Smooth muscle cell (in vitro differentiated cells): ENCODE data around the gene GPX4. TPM values are rescaled to one million over a fixed set of nuclear protein-coding genes. Genes with fewer than 3 reads are reported as not detected.

ENCODE experiments used
- DNase-seq: peaks from one replicate; lab custom pipeline; 2025; ENCODE audit not compliant: unreplicated experiment; lab: John Stamatoyannopoulos, UW
- H2AFZ ChIP-seq: fragments of 200-600 bp; sonication (generic); 2 replicates; pipeline ENCODE4 v1.6.0; 2016; ENCODE audit warnings: antibody characterized with exemption, low read depth, mild to moderate bottlenecking
- H3F3A ChIP-seq: fragments of 200-600 bp; sonication (generic); 2 replicates; pipeline ENCODE4 v1.6.0; 2017; ENCODE audit warnings: antibody characterized with exemption, low read depth
- H3K27ac ChIP-seq: fragments of 200-600 bp; sonication (generic); 2 replicates; pipeline ENCODE4 v1.5.1; 2016; ENCODE audit warnings: low read depth, mild to moderate bottlenecking
- H3K27me3 ChIP-seq: fragments of 200-600 bp; sonication (generic); 2 replicates; pipeline ENCODE4 v1.6.1; 2016; ENCODE audit warnings: low read depth, mild to moderate bottlenecking
- H3K36me3 ChIP-seq: fragments of 200-600 bp; sonication (generic); 2 replicates; pipeline ENCODE4 v1.5.1; 2016; ENCODE audit warnings: low read depth
- H3K4me1 ChIP-seq: fragments of 200-600 bp; sonication (generic); 2 replicates; pipeline ENCODE4 v1.5.1; 2016; ENCODE audit warnings: low read depth
- H3K4me2 ChIP-seq: fragments of 200-600 bp; sonication (generic); 2 replicates; pipeline ENCODE4 v1.6.0; 2016; ENCODE audit warnings: mild to moderate bottlenecking
- H3K4me3 ChIP-seq: fragments of 200-600 bp; sonication (generic); 2 replicates; pipeline ENCODE4 v1.5.1; 2016; ENCODE audit warnings: mild to moderate bottlenecking
- H3K79me2 ChIP-seq: fragments of 200-600 bp; sonication (generic); 2 replicates; pipeline ENCODE4 v1.6.0; 2016; ENCODE audit warnings: low read depth, mild to moderate bottlenecking
- H3K9ac ChIP-seq: fragments of 200-600 bp; sonication (generic); 2 replicates; pipeline ENCODE4 v1.6.0; 2016; ENCODE audit warnings: low read depth
- H3K9me3 ChIP-seq: fragments of 200-600 bp; sonication (generic); replicated peaks from 2 replicates; pipeline ENCODE4 v1.5.1; 2016; ENCODE audit warnings: low read depth
- H4K20me1 ChIP-seq: fragments of 200-600 bp; sonication (generic); 2 replicates; pipeline ENCODE4 v1.6.0; 2016; ENCODE audit warnings: low read depth
- WGBS: methylation state at CpG from one replicate; pipeline ENCODE4 v1.1.7; 2016; ENCODE audit warnings: low lambda C conversion rate; 5-methylcytosine and 5-hydroxymethylcytosine counted together
- polyA plus RNA-seq: library from polyadenylated mRNA; unstranded; fragments of >200 nt; fragmentation: Nextera tagmentation; extraction: Ambion mirVana; gene quantifications from 2 replicates; pipeline ENCODE4 v1.2.1, GENCODE V29; 2016
- total RNA-seq: library from RNA; depleted of rRNA; stranded (reverse); fragments of >200 nt; gene quantifications from 2 replicates; pipeline ENCODE4 v1.2.3, GENCODE V29; 2014
- TF ChIP-seq, protein P1 (sequence below): fragments of 200-600 bp; sonication (generic); IDR thresholded peaks from 2 replicates; pipeline ENCODE4 v1.5.1; 2017; ENCODE audit warnings: borderline replicate concordance, mild to moderate bottlenecking, antibody characterized with exemption; ENCODE audit not compliant: insufficient read depth, poor library complexity, severe bottlenecking

GPX4 gene
- total and polyA plus RNA-seq, 2 experiments from 2014 or later, result 325 to 450 TPM

DNA sequence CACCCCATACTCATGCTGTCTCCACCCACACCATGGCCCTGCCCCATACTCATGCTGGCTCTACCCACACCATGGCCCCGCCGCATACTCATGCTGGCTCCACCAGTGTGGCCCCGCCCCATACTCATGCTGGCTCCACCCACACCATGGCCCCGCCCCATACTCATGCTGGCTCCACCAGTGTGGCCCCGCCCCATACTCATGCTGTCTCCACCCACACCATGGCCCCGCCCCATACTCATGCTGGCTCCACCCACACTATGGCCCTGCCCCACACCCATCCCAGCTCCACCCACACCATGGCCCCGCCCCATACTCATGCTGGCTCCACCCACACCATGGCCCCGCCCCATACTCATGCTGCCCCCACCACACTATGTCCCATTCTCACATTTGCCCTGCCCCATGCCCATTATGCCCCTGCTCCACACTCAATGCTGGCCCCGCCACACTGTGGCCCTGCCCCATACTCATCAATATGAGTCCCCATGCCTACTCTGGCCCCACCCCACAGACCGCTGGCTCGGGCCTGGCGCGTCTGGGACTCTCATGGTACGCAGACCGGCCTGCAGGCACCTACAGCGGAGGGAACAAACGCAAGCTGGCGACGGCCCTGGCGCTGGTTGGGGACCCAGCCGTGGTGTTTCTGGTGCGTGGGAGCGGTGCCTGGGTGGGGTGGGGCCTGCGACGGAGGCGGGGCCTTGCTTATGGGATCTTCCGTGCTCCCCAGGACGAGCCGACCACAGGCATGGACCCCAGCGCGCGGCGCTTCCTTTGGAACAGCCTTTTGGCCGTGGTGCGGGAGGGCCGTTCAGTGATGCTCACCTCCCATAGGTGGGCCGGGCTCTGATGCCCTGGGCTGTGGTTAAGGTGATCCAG, 40.5 kb upstream of the GPX4 start:
- WGBS, result 95% methylated on average over 28 of the region's 37 CpGs
- Histone ChIP-seq H4K20me1 (no peaks in the 10 kb centered on the region), H3K27ac (no peak overlapping the region), H3K27me3 (peaks cover 5% of the 10 kb centered on the region), H3F3A (peaks cover 5% of the 10 kb centered on the region), H3K4me2 (no peak overlapping the region), H3K9me3 (peaks cover 4% of the 10 kb centered on the region), H3K36me3 (no peaks in the 10 kb centered on the region), H3K4me3 (no peak overlapping the region), H3K9ac (no peak overlapping the region), H2AFZ (no peak overlapping the region), H3K79me2 (no peaks in the 10 kb centered on the region), H3K4me1 (peaks cover 6% of the 10 kb centered on the region)
- TF ChIP-seq, protein P1, sequence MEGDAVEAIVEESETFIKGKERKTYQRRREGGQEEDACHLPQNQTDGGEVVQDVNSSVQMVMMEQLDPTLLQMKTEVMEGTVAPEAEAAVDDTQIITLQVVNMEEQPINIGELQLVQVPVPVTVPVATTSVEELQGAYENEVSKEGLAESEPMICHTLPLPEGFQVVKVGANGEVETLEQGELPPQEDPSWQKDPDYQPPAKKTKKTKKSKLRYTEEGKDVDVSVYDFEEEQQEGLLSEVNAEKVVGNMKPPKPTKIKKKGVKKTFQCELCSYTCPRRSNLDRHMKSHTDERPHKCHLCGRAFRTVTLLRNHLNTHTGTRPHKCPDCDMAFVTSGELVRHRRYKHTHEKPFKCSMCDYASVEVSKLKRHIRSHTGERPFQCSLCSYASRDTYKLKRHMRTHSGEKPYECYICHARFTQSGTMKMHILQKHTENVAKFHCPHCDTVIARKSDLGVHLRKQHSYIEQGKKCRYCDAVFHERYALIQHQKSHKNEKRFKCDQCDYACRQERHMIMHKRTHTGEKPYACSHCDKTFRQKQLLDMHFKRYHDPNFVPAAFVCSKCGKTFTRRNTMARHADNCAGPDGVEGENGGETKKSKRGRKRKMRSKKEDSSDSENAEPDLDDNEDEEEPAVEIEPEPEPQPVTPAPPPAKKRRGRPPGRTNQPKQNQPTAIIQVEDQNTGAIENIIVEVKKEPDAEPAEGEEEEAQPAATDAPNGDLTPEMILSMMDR, result no peak
- no peak for DNase-seq

DNA sequence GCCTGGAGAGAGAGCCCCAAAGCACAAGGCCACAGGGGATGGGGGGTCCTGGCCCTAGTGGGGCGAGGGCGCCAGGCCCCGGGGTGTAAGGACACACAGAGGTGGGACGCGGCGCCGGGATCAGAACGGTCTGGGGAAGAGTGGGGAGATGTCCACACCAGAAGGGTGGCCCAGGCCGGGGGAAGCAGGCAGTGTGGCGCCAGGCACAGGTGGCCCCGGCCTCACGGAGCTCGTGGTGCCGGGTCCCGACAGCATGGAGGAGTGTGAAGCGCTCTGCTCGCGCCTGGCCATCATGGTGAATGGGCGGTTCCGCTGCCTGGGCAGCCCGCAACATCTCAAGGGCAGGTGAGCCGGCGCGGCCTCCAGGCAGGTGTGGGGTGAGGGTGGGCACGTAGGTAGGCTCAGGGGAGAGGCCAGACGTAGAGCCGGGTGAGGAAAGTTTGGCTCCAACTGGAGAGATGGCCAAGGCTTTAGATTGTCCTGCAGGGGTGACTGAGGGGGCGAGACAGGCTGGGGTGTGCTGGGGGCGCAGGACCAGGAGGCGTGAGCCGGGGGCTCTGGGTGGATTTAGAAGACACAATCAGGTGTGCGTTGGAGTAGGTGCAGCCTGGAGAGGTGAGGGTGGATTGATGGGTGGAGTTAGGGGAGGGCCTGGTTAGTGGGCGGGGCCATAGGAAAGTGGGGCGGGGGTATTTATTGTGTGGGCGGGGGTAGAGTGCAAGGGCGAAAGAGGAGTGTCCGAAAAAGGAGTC, 39.7 kb upstream of the GPX4 start:
- Histone ChIP-seq H3K4me2 (no peak overlapping the region), H3K27me3 (peaks cover 14% of the 10 kb centered on the region), H3K79me2 (no peaks in the 10 kb centered on the region), H3K36me3 (no peaks in the 10 kb centered on the region), H3K9me3 (no peaks in the 10 kb centered on the region), H4K20me1 (no peaks in the 10 kb centered on the region), H2AFZ (no peak overlapping the region), H3K9ac (no peak overlapping the region), H3K4me1 (peaks cover 6% of the 10 kb centered on the region), H3F3A (peaks cover 5% of the 10 kb centered on the region), H3K27ac (no peak overlapping the region), H3K4me3 (no peak overlapping the region)
- TF ChIP-seq, protein P1, result no peak
- 96% methylated on average over 33 of the region's 37 CpGs for WGBS
- DNase-seq, result no peak

DNA sequence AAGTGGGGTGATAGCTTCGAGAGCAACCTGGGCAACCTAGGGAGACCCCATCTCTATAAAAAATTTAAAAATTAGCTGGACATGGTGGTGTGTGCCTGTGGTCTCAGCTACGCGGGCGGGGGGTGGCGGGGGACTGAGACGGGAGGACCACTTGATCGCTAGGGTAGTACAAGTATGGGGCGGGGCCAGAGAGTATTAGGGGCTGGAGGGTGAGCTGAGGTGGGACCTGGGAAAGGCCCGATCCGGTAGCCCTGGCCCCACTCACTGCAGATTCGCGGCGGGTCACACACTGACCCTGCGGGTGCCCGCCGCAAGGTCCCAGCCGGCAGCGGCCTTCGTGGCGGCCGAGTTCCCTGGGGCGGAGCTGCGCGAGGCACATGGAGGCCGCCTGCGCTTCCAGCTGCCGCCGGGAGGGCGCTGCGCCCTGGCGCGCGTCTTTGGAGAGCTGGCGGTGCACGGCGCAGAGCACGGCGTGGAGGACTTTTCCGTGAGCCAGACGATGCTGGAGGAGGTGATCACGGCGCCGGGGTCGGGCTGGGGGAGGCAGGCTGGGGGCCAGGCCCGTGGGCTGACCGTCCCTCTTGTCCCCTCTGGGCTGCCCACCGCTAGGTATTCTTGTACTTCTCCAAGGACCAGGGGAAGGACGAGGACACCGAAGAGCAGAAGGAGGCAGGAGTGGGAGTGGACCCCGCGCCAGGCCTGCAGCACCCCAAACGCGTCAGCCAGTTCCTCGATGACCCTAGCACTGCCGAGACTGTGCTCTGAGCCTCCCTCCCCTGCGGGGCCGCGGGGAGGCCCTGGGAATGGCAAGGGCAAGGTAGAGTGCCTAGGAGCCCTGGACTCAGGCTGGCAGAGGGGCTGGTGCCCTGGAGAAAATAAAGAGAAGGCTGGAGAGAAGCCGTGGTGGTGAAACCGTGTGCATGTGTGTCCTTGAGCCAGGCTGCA, 38.9 kb upstream of the GPX4 start:
- Histone ChIP-seq H4K20me1 (no peaks in the 10 kb centered on the region), H3K9ac (no peak overlapping the region), H3K4me3 (no peak overlapping the region), H3K36me3 (no peaks in the 10 kb centered on the region), H3K27me3 (peaks cover 22% of the 10 kb centered on the region), H3K4me2 (peak overlapping the region; percentile 88), H3K9me3 (no peaks in the 10 kb centered on the region), H3K79me2 (no peaks in the 10 kb centered on the region), H3F3A (peaks cover 5% of the 10 kb centered on the region), H3K4me1 (peaks cover 6% of the 10 kb centered on the region), H3K27ac (no peak overlapping the region), H2AFZ (no peak overlapping the region)
- 18% methylated on average over 56 of the region's 60 CpGs for WGBS
- TF ChIP-seq, protein P1, result peak; percentile 49
- peak; percentile 14 for DNase-seq
